GM19328 (cell line): ENCODE measurements around the gene CT45A8.
"Not testable (repeated sequence)": the region's sequence is repeated elsewhere in the genome, so short reads cannot be mapped to it uniquely, and the experiment has no call there.

Experiments used
- ATAC-seq: cut with Tn5 transposase; IDR thresholded peaks from one replicate; pipeline ENCODE4 v1.9.1; 2021; ENCODE audit warnings: mild to moderate bottlenecking, moderate library complexity; ENCODE audit not compliant: unreplicated experiment

CT45A8 gene

GRCh38 chrX:135854438-135854837 is at the start of gene CT45A8:
CT45A8 (minus strand) TSS chrX:135854538; CDS start chrX:135850783, 3,755 bp downstream.
- not testable (repeated sequence) for ATAC-seq

- no peak for ATAC-seq
Measured at GRCh38 chrX:135893294-135893817, 39.0 kb upstream of the CT45A8 start, which contains the start of the genes CT45A10 and SAGE1. CT45A10 (minus strand) TSS chrX:135893444; CDS start chrX:135885344, 8,100 bp downstream. SAGE1 (plus strand) TSS chrX:135893716; CDS start chrX:135896243, 2,527 bp downstream.

- ATAC-seq, result no peak
Measured at GRCh38 chrX:135892781-135893180, 38.4 kb upstream of the CT45A8 start.

- ATAC-seq, result no peak
Measured at GRCh38 chrX:135890087-135890585, 35.8 kb upstream of the CT45A8 start.

GRCh38 chrX:135888976-135889375 is 34.6 kb upstream of the CT45A8 start:
- ATAC-seq, result not testable (repeated sequence)

GRCh38 chrX:135888230-135888629 is 33.9 kb upstream of the CT45A8 start:
- ATAC-seq, result not testable (repeated sequence)

GRCh38 chrX:135882741-135883140 is 28.4 kb upstream of the CT45A8 start:
- not testable (repeated sequence) for ATAC-seq

GRCh38 chrX:135871712-135872111 is 17.4 kb upstream of the CT45A8 start, which contains the start of gene CT45A9:
CT45A9 (minus strand) TSS chrX:135871812; CDS start chrX:135868061, 3,751 bp downstream.
- ATAC-seq, result not testable (repeated sequence)

- not testable (repeated sequence) for ATAC-seq
Measured at GRCh38 chrX:135837180-135837579, 17.2 kb downstream of the CT45A8 start, which contains the start of gene CT45A7. CT45A7 (minus strand) TSS chrX:135837280; CDS start chrX:135833533, 3,747 bp downstream.

GRCh38 chrX:135819912-135820311 is 34.4 kb downstream of the CT45A8 start, which contains the start of gene CT45A2:
CT45A2 (minus strand) TSS chrX:135820012; CDS start chrX:135816265, 3,747 bp downstream.
- not testable (repeated sequence) for ATAC-seq

GRCh38 chrX:135802687-135803086 is 51.7 kb downstream of the CT45A8 start, which contains the start of gene CT45A6:
CT45A6 (minus strand) TSS chrX:135802787; CDS start chrX:135798993, 3,794 bp downstream.
- not testable (repeated sequence) for ATAC-seq
